Myocyte (in vitro differentiated cells): ENCODE results near the gene COMTD1. TPM values are rescaled to one million over a fixed set of nuclear protein-coding genes. Genes with fewer than 3 reads are reported as not detected.
"Not testable (repeated sequence)": the region's sequence is repeated elsewhere in the genome, so short reads cannot be mapped to it uniquely, and the experiment has no call there.

Experiments used
- DNase-seq: peaks from one replicate; pipeline ENCODE4 v3.0.0-alpha.2; 2012; ENCODE audit warnings: low read depth
- total RNA-seq: library from RNA; depleted of rRNA; stranded (reverse); fragments of >200 nt; gene quantifications from 2 replicates; pipeline ENCODE4 v1.2.3, GENCODE V29; 2014

COMTD1 gene
- total RNA-seq, 1 donor from 2014 or later: 7.4 TPM

- DNase-seq: no peak
These were observed 12.2 kb downstream of the COMTD1 start for GRCh38 chr10:75223507-75223906.

DNA sequence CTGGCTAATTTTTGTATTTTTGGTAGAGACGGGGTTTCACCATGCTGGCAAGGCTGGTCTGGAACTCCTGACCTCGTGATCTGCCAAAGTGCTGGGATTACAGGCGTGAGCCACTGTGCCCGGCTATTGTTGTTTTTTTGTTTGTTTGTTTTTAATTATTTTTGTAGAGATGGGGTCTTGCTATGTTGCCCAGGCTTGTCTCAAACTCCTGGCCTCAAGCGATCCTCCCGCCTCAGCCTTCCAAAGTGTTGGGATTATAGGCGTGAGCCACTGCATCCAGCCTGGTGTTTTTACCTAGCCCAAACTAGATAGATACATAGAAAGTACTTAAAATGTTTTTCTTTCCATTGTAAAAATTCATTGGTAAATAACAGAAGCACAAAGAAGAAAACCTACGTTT lies 14.3 kb downstream of the COMTD1 start:
- not testable (repeated sequence) for DNase-seq

GRCh38 chr10:75220274-75220673 lies 15.5 kb downstream of the COMTD1 start:
- no peak for DNase-seq

DNA sequence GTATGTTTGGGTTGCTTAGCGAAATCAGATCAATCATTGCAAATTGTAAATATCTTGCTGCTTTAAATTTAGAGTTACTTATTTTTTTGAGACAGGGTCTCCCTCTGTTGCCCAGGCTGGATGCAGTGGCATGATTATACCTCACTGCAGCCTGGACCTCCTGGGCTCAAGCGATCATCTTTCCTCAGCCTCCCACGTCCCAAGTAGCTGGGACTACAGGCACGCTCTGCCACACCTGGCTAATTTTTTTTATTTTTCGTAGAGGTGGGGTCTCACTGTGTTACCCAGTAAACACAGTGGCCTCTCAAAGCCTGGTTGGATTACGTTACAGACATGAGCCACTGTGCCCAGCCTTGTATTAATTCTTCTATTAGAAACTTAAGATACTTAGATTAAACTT lies 23.4 kb downstream of the COMTD1 start:
- DNase-seq: no peak

DNA sequence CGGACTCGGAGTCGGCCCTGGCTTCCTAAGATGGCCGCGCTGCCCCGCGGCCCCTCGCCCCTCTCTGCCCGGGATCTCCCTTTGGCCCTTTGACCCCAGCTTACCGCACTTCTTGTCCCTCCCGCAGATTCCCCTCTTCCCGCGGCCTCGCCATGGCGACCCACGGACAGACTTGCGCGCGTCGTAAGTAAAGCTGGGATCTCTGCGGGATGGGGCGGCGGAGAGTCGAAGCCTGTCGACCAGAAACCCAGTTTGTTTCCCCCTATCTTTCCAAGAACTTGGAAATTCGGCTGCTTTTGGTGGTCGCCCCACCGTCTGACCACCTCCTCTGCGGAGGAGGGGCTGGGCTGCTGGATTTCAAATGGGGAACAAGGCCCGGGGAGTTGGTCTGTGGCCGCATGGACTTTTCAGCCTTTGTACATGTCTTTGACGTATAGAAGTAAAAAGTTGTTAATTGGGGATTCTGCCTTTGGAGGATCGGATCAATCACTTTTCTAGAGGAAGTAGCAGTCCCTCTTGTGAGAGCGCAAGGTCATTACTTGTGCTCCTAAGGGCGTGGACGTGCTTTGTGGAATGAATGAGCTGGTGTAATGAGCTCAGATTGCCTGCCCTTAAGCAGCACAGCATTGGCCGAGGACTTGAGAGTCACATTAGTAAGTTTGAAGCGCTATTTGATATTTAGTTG lies 24.6 kb downstream of the COMTD1 start:
- DNase-seq: peak; percentile 66

DNA sequence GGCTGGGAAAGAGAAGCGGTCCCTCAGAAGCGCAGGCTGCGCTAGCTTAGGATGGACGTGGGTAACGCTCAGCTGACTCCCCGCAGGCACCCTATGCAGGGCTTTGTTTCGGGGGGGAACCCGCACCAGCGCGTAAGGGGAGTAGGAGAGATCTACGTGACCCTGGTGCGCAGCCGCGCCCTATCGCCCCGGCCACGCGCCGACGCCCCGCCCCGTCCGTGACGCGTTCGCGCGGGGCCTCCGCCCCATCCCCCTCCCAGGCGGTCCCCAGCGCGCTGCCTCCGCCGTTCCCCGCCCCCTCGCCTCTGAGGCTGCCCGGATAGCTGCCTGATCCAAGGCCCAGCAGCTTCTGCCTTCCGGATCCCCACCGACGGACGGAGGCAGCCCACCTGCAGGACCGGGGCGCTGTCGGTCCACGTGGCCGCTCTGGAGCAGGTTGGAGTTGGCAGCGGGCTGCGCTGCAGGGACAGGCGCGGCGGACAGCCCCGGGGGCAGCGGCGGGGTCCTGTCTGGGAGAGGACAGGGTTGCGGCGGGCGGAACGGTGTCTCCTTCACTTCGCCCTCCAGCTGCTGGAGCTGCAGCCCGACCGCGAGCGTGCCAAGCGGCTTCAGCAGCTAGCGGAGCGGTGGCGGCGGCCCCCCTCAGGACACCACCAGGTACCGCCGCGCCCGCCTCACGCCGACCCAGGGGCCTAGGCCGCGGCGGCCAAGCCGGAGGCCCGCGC lies 25.3 kb downstream of the COMTD1 start, which contains the start of gene VDAC2:
Gene VDAC2, plus strand, starts transcription at position 515 of the 725 bp plus-strand sequence. CDS start 363 bp downstream, outside the sequence.
- peak; percentile 91 for DNase-seq

DNA sequence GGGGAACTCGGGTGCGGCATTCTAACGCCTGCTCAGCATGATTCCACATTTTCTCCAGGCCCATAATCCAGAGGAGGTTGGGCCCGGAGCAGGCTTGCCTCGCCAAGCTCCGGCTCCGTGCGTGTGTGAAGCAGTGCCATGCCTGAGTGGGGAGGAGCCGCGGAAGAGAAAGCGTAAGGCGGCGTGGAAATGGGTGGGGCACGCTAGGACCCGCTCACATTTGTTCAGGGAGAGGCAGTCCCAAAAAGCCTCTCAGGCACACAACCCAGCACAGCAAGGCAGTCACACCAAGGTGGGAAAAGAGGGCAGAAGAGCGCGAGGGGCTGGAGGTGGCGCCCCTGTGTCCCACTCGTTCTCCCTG lies 25.9 kb downstream of the COMTD1 start:
- DNase-seq: peak; percentile 86

DNA sequence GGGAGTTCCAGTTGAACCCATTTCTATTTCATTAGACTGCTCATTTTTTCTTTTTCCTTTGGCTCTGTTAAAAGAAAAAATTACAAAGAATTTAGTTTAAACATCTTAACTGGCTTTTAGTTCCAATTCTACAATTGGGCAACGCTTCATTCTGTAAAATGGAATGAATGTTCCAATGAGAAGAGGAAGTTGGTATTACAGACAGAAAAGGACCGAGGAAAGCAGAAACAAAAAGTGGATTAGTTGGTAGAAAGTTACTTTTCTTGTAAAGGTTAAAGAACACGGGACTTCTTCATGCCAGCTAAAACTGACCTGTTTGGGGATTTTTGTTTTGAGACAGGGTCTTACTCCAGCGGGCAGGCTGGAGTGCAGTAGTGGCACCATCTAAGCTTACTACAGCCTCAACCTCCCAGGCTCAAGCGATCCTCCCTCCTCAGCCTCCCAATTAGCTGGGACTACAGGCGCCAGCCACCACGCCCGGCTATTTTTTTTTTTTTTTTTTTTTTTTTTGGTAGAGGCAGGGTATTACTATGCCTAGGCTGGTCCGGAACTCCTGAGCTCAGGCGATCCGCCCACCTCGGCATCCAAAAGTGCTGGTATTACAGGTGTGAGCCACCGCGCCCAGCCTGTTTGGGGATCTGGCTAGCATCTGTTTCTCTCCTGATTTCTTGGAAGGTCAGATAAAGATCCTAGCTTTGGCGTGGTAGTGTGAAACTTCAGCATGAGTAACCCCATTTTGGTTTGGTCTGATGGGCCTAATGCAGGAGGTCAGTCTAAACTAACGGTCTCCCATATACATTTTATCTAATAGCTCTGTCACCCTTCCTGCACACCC lies 26.5 kb downstream of the COMTD1 start:
- DNase-seq: no peak

DNA sequence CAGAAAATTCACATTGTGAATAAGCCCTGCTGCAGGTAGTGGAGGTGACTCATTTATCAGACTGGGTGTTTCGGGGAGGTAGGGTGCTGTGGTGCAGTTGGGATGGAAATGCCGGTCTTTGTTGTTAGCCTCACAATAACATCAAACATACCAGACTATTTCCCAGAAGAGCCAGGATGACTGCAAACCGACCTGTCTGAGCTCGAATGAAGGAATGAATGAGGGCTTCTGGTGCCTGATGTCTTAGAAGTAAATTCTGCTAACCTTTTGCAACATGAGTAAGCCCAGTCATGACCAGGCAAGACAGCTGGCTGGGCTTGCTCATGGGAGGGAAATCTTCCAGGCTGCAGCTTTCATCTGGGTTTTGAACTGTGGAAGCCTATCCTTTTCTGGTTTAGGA lies 27.6 kb downstream of the COMTD1 start:
- DNase-seq: peak; percentile 84

DNA sequence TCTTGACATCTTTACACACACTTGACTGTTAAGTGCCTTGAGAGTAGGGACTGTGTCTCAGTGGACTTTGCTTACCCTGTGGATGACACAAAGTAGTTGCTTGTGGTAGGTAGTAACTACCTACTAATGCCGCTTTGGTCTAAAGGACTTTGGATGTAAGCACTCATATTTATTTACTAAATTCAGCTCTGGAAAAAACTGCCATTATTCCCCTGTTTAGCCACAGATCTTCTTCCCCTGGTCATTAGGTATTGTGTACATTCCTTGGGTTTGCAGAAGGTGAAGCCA lies 28.0 kb downstream of the COMTD1 start:
- no peak for DNase-seq

GRCh38 chr10:75207079-75207856 lies 28.5 kb downstream of the COMTD1 start:
- no peak for DNase-seq

- not testable (repeated sequence) for DNase-seq
These were observed 29.1 kb downstream of the COMTD1 start for GRCh38 chr10:75206638-75207037.

DNA sequence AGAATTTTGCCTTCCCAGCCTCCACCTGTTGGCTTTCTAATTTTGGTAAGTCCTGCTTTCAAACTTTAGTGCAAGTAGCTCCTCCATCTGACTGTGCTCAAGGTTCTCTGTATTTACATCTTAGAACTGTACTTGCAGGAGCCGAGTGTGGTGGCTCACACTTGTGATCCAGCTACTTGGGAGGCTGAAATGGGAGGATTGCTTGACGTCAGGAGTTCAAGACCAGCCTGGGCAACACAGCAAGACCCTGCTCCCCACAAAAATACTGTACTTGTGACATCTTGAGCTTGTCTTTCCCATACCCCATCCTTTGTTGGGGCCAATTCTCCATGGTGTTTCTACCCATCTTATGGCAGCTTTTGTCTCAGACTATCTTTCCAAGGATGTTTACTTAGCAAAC lies 29.8 kb downstream of the COMTD1 start:
- DNase-seq: no peak

DNA sequence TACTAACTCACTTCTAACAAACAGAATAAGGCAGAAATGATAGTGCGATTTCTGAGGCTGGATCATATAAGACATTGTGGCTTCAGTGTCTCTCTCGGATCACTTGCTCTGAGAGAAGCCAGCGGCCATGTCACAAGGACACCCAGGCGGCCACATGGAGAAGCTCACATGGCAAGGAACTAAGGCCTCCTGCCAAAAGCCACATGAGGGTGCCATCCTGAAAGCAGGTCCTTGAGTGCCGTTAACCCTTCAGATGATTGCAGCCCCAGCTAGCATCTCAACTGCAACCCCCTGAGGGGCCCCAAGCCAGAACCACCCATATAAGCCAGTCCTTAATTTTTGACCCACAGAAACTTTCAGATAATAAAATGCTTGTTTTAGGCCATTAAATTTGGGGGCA lies 32.0 kb downstream of the COMTD1 start:
- DNase-seq: no peak

DNA sequence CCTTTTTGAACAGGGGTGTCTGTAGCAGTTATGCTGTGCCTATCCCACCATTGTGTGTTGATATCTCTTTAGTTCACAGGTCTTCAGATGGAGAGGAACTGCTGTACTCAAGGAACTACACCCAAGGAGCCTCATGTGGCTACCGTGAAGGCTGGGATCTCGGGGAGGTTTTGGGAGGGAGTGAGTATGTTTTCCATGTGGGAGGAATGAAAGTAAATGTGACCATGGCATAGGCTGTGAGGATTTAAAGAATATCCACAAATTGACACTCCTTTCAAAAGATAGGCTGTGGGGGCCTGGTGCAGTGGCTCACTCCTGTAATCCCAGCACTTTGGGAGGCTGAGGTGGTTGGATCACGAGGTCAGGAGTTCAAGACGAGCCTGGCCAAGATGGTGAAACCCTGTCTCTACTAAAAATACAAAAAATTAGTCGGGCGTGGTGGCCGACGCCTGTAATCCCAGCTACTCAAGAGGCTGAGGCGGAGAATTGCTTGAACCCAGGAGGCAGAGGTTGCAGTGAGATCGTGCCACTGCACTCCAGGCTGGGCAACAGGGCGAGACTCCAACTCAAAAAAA lies 32.6 kb downstream of the COMTD1 start:
- DNase-seq: not testable (repeated sequence)

- peak; percentile 71 for DNase-seq
These were observed 33.3 kb downstream of the COMTD1 start for GRCh38 chr10:75202321-75203045.

GRCh38 chr10:75201793-75202307 lies 33.9 kb downstream of the COMTD1 start:
- DNase-seq: no peak

DNA sequence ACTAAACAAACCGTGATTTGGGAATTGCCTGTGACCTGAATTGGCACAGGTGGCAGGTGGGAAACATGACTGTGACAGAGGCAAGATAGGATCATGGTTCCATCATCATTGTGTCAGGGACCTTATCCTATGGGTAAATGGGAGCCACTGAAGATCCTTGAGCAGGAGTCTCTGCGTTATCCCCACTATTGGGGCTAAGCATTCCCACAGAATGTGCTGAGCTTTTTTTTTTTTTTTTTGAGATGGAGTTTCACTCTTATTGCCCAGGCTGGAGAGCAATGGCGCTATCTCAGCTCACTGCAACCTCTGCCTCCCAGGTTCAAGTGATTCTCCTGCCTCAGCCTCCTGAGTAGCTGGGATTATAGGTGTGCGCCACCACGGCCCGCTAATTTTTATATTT lies 35.8 kb downstream of the COMTD1 start:
- DNase-seq: not testable (repeated sequence)

DNA sequence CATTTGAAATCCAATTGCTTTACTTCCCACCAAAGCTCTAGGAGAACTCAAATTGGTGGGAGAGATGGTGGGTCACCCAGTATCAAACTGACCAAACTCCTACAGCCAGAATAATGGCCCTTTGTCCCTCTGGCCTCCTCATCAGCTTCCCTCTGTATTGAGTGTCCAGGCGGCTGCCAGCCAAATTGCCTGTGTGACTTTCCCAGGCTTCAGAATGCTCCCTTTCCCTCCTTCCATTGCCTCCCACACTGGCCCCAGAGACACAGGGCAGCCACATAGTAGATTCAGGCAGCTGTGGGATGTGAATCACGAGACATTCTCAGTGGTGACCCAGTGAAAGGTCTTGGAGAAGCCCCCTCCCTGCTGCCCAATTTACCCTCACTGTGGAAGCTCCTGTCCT lies 37.9 kb downstream of the COMTD1 start:
- no peak for DNase-seq

DNA sequence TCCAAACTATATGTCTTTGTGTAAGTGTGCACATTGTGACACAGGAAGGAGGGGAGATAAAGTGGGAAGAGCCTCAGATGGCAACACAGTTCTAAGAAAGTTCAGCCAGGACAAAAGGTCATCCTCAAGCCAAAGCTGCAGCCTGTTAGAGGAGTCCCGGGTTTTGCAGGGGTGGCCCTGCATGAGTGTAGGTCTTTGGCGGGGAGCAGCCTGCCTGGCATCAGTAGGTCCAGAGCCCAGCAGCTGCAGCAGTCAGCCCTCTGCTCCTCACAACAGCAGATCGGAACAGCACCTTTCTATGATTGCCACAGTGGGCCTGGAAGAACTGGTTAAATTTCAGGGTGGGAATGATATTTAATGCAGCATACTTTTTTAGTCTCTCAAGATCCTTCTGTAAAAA lies 38.7 kb downstream of the COMTD1 start:
- no peak for DNase-seq
